ENCODE data around the gene EGLN1. TPM values are rescaled to one million over a fixed set of nuclear protein-coding genes. Genes with fewer than 3 reads are reported as not detected.
A peak's percentile ranks its signal among the peaks of the same experiment; 100 is the strongest.

The EGLN1 gene
- total RNA-seq, 1 donor from 2014 or later = 83.8 TPM

DNA sequence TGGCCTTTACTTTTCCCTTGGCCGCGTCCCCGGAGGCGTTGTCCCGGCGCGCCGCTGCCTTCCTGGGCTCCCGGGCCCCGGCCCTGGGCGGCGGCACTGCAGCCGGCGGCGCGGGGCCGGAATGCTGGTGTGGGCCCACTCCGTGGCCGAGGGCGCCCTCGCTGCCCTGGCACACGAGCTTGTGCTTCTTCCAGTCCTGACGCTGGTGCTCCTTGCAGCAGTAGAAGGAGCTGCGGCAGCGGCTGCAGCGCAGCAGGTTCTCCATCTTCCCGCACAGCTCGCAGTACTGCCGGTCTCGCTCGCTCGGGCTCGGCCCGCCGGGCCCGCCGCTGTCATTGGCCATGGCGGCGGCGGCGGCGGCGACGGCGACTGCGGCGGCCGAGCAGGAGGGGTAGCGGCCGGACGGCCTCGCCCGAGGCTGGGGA, 529 bp downstream of the EGLN1 start:
- peak; percentile 63 for DNase-seq (ENCODE audit: low spot score)

GRCh38 chr1:231420959-231421545, 1.0 kb downstream of the EGLN1 start:
- peak; percentile 36 for DNase-seq (ENCODE audit: low spot score)

- peak; percentile 45 for DNase-seq (ENCODE audit: low spot score)
Measured at GRCh38 chr1:231420299-231420958, 1.7 kb downstream of the EGLN1 start.

DNA sequence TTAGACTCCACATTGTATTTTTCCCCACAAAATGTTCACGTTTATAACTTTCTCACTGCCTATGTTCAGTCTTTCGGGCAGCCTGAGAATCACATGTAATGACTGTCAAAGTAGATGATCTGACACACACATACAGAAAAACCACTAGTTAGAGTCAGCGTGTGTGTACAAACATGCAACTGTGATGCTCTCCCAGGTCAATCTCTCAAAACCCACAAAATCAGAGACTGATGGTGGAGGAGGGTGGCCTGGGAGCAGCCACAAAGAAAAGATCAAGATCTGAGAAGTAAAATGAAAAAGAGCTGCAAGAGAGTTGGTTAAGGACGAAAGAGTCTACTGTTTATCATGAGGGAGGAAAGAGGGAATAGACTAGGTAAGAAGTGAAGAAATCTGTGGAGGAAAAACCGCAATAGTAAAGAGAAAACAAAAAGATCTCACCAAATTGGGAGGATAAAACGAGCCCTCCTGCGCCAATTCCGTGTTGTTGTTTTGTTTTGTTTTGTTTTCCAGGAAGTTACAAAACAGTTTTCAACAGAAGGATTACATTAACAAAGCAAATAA, 2.3 kb downstream of the EGLN1 start:
- no peak for DNase-seq (ENCODE audit: low spot score)

GRCh38 chr1:231419147-231419546, 2.9 kb downstream of the EGLN1 start:
- DNase-seq (ENCODE audit: low spot score) = no peak

- no peak for DNase-seq (ENCODE audit: low spot score)
Measured at GRCh38 chr1:231418741-231419107, 3.4 kb downstream of the EGLN1 start.

DNA sequence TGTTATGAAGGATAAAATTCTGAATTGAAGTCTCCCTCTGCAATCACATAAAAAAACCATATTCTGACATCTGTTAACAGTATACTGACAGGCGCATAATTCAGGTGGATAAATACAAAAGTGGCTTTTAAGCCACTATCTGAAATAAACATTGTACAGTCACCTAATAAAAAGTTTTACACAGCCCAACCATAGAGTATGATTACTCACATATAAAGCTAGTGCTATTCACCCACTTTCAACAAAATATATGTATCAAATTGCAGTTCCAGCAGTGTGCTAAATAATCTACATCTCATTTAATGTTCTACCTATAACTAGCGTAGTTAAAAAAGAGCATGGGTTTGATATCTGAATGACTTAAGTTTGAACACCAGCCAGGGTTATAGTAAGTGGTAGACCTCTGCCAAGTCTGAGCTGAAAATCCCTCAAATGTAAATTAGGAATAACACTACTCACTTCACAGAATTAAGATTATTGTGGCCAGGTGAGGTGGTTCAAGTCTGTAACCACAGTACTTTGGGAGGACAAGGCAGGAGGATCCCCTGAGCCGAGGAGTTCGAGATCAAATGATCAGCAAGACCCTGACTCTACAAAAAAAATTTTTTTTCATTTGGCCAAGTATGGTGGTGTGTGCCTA, 3.9 kb downstream of the EGLN1 start:
- no peak for DNase-seq (ENCODE audit: low spot score)

DNA sequence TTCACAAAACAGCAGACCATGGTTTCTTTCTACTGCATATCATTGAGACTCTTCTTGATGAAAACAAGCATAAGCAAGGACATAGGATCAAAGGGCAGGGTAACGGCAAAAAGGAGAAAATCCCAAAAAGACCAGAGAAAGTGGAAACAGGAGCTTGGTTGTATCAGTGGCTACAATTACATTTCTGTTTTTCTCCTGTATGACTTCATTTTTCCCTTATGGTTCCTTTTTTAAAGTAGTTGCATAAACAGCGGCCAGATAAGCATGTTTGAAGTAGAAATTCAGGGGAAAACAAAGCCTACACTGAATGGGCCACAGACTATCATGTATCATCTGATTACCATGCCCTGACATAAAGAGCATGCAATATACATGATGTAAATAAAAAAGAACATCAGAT, 4.6 kb downstream of the EGLN1 start:
- DNase-seq (ENCODE audit: low spot score) = no peak

DNA sequence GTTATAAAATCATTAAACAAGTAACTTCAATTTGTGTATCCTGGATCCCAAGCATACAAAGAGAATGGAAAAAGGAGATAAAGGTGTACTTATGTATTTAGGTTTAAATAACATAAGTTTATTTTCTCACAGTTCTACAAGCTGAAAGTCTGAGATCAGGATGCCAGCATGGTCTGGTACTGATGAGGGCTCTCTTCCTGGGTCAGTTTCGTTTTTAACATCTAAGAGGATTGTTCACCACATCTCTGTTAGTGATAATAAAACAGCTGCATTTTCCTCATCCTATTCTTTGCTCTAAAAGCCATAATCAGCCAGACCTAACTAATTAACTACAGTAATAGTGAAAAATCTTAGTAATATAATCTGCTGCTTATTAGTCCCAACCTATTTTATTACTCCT, 5.2 kb downstream of the EGLN1 start:
- DNase-seq (ENCODE audit: low spot score) = no peak

GRCh38 chr1:231415018-231415583, 7.0 kb downstream of the EGLN1 start:
- DNase-seq (ENCODE audit: low spot score) = no peak

DNA sequence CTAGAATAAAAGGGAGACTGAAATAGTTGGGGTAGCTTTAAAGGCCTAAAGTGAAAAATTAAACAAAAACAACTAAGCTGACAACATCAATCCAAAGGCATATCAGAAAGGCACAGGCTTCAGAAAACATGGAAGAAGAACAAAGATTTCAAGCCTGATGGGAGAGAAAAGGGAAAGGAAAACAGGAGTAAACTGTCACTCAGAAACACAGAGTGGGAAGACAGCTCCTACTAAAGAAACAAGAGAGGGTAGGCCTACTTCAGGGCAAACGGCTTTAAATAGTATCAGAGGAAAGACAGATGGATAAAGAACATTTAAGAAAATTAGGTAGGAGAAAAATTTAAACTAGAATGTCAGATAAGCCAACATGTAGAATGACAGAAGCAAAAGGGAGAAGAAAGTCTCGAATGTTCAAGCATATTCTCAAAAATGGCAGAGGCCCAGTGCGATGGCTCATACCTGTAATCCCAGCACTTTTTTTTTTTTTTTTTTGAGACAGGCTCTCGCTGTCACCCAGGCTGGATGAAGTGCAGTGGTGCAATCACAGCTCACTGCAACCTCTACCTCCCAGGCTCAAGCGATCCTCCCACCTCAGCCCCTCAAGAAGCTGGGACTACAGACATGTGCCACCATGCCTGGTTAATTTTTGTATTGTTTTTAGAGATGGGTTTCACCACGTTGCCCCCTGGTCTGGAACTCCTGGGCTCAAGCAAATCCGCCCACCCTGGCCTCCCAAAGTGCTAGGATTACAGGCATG, 7.6 kb downstream of the EGLN1 start:
- DNase-seq (ENCODE audit: low spot score) = no peak

- no peak for DNase-seq (ENCODE audit: low spot score)
Measured at GRCh38 chr1:231413749-231414082, 8.4 kb downstream of the EGLN1 start.

DNA sequence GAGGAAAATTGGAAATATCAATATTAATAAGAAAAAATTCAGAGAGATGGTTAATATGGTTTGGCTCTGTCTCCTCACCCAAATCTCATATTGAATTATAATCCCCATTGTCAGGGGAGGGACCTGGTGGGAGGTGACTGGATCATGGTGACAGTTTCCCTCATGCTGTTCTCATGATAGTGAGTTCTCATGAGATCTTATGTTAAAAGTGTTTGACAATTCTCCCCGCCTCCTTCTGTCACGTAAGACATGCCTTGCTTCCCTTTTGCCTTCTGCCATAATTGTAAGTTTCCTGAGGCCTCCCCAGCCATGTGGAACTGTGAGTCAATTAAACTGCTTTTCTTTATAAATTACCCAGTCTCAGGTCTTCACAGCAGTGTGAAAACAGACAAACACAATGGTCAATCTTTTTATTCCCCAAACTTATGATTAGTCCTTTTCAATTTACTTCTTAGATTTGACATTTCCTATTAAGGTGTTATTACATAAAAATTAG, 11.0 kb downstream of the EGLN1 start:
- DNase-seq (ENCODE audit: low spot score) = no peak

GRCh38 chr1:231410036-231410612, 12.0 kb downstream of the EGLN1 start:
- no peak for DNase-seq (ENCODE audit: low spot score)

GRCh38 chr1:231408528-231409094, 13.5 kb downstream of the EGLN1 start:
- DNase-seq (ENCODE audit: low spot score) = no peak

DNA sequence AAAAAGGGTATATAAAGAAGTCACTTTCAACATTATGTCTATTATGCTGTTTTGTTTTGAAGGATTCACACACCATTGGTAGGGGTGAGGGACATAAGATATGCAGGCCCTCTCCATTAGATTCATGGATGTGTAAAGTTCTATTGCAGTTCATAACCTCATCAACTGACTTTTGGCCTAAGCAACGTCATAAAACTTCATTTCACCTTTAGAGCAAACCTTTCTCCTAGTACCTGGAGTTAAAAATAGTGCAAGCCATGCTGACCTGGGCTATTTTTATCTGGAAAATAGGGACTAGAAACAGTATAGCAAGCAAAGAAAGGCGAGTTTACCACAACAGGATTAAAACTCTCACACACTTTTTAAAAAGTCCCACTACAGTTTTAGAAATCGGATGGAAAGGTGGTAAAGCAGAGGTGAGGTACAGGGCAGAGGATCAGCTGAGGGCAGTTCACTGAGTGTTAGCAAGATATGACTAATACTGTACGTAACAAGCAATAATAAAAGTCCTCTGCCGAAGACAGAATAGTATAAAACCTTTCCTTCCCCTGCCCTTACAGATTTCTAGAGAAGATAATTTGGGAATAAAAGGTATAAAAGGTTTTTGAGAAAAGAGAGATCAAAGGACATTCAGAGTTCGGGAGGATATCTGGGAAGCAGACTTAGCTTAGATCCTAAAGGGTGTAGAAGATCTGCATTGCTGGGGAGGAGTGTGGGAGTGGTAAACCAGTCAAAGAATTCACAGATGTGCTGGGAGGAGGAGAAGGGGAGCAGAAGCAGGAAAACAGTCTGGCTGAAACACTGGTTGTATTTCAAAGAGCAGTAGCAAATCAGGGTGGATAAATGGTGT, 14.3 kb downstream of the EGLN1 start:
- peak; percentile 83 for DNase-seq (ENCODE audit: low spot score)

DNA sequence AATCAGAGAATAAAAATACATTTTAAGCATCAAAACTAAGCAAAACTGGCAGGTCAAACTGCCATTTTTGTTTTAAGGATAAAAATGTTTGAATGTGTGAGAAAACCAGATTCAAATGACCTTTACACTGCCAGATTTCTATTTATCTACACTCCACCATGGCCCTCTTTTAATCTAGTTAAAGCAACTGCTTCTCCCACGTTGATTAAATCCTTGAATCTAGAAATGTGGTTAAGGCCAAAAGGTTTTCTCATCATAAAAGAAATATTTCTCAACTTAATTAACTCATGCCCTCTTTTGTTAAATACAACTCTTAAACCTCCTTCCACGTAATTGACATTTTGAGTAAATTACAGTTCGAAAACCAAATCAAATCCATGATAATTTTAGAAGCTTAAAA, 15.0 kb downstream of the EGLN1 start:
- DNase-seq (ENCODE audit: low spot score) = no peak

DNA sequence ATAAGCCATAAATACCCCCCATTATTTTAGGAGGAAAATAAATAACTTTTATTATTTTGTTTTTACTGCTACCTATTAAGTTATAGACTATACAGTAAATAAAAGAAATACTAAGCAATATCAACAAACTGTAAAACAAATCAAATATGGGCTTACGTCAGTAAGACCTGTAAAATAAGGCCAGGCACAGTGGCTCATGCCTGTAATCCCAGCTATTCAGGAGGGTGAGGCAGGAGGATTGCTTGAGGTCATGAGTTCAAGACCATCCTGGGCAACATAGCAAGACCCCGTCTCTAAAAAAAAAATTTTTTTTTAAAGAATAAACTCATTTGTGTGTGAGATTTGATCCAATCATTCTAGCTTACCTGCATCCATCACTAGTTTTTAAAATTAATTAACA, 17.8 kb downstream of the EGLN1 start:
- DNase-seq (ENCODE audit: low spot score) = no peak

DNA sequence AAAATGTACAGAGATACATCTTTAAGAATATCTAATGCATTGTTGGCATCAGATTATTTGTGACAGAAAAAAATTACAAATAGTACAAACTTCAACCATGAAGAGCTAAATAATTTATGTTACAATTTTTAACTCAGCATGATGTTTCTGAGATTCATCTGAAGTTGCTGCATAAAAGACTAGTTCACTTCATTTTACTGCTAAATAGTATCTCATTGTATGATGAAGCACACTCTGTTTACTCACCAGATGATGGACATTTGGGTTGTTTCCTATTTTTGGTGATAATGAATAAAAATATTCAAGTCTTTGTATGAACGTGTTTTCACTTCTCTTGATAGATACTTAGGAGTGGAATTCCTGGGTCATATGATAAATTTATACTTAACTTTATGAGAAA, 20.6 kb downstream of the EGLN1 start:
- DNase-seq (ENCODE audit: low spot score) = no peak
